Activated CD4-positive, alpha-beta T cell treated with anti-CD3 and anti-CD28 coated beads, Interleukin-10, Interleukin-2, amounts not matched to agents 100 ng/mL and 50 ng/mL, durations not matched to agents 16 hours and 8 hours (primary cell): ENCODE measurements around the gene CARD19.

Source experiments
- DNase-seq: peaks from one replicate; pipeline ENCODE4 v3.0.0-alpha.2; 2020

CARD19 gene

GRCh38 chr9:93064392-93065134 is 31.5 kb upstream of the CARD19 start:
- DNase-seq = peak; percentile 97

GRCh38 chr9:93065135-93065720 is 30.8 kb upstream of the CARD19 start:
- no peak for DNase-seq

- DNase-seq = no peak
These were observed 28.9 kb upstream of the CARD19 start for GRCh38 chr9:93066978-93067603.

- no peak for DNase-seq
These were observed 27.1 kb upstream of the CARD19 start for GRCh38 chr9:93068956-93069355.

- peak; percentile 43 for DNase-seq
These were observed 24.6 kb upstream of the CARD19 start for GRCh38 chr9:93071464-93071863.

- no peak for DNase-seq
These were observed 23.6 kb upstream of the CARD19 start for GRCh38 chr9:93072383-93072795.

- no peak for DNase-seq
These were observed 19.8 kb upstream of the CARD19 start for GRCh38 chr9:93076101-93076791.

- DNase-seq = no peak
These were observed 19.3 kb upstream of the CARD19 start for GRCh38 chr9:93076792-93077128.

- DNase-seq = no peak
These were observed 18.6 kb upstream of the CARD19 start for GRCh38 chr9:93077367-93077766.

- no peak for DNase-seq
These were observed 18.2 kb upstream of the CARD19 start for GRCh38 chr9:93077811-93078210.

GRCh38 chr9:93079371-93079770 is 16.6 kb upstream of the CARD19 start:
- no peak for DNase-seq

- no peak for DNase-seq
These were observed 15.6 kb upstream of the CARD19 start for GRCh38 chr9:93080406-93080805.

GRCh38 chr9:93081081-93081529 is 14.9 kb upstream of the CARD19 start:
- DNase-seq = no peak

- no peak for DNase-seq
These were observed 14.1 kb upstream of the CARD19 start for GRCh38 chr9:93081931-93082330.

- no peak for DNase-seq
These were observed 13.1 kb upstream of the CARD19 start for GRCh38 chr9:93082841-93083411.

GRCh38 chr9:93083592-93084470 is 12.2 kb upstream of the CARD19 start:
- peak; percentile 74 for DNase-seq

- no peak for DNase-seq
These were observed 11.5 kb upstream of the CARD19 start for GRCh38 chr9:93084471-93084881.

- DNase-seq = no peak
These were observed 10.3 kb upstream of the CARD19 start for GRCh38 chr9:93085676-93086075.

- DNase-seq = no peak
These were observed 9.4 kb upstream of the CARD19 start for GRCh38 chr9:93086447-93087224.

- no peak for DNase-seq
These were observed 7.9 kb upstream of the CARD19 start for GRCh38 chr9:93087971-93088655.

GRCh38 chr9:93088656-93089015 is 7.4 kb upstream of the CARD19 start:
- no peak for DNase-seq
